NCI-H2107 treated with DMSO at 0.1 percent for 48 hours (cell line): ENCODE measurements around the gene FSCN2.

Experiments
- DNase-seq: peaks from one replicate; lab custom pipeline; 2025; ENCODE audit not compliant: unreplicated experiment; lab: John Stamatoyannopoulos, UW

FSCN2 gene

DNA sequence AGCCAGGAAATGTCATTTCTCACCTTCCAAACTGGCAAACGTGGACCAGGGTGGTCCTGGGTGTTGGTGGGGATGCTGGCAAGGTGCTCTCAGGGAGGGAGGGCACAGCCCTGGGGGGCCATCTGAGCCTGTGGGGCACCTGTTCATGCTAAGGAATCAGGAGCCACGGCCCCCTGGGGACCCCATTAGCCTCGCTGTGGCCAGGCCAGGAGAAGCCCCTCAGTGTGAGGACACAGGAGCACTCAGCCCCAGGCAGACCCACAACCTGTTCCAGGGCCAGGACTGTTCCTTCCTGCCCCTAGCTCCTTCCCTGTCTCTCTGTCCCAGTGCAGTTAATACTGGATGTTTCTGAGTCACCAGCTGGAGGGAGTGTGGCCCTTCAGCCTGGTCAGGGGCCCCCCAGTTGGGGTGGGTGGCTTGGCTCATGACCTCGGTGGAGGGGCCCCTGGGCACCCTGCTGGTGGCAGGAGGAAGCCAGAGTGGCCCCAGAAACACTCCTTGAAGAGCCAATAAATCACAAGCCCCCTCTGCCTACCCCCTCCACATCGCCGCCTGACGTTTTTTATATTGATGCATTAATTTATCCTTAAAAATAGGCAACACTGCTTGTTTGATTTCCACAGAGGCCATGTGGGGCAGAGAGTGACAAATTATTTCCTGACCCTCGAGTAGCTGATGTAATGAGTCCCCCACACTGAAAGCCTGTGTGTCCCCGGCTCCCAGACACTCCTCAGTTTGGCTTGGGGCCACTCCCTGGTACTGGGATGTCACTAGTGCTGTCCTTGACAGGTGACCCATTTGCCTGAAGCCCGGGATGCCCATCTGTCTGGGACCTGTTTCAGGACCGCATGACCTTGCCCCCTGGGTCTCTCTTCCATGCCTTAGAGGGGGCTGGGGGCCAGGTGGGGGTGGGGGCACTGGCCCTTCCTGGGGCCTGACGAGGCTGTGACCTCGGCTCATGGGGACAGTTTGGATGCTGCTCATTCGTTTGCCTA lies 37.9 kb upstream of the FSCN2 start:
- no peak for DNase-seq

DNA sequence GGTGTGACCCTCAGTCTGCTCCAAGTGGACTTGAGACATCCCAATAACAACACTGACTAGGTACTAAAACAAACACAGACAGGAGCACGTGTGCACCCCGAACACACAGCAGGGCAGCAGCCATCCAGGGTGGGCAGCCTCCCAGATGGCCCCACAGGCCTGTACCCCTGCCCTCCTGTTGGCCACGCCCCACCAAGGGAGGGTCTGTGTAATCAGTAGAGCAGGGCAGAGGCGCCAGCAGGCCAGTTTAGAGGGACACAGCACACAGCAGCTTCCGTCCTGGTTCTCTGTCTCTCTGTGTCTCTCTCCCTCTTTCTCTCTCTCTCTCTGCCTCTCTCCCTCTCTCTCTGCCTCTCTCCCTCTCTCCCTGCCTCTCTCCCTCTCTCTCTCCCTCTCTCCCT lies 37.0 kb upstream of the FSCN2 start:
- DNase-seq: no peak

DNA sequence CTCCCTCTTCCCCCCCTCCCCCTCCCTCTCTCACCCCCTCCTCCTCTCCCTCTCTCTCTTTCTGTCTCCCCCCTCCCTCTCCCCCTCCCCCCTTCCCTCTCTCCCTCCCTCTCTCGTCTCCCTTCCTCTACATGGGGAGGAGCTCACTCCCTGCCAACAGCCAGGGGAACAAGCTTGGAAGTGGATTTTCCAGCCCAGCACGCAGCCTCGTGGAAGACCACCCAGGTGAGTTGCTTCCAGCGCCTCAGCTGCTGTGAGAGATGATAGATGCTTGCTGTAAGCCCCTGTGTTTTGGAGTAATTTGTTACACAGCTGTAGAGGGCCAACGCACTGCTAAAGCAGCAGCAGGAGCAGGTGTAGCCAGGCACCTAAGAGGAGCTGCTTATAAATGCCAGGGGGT lies 36.4 kb upstream of the FSCN2 start:
- DNase-seq: no peak

DNA sequence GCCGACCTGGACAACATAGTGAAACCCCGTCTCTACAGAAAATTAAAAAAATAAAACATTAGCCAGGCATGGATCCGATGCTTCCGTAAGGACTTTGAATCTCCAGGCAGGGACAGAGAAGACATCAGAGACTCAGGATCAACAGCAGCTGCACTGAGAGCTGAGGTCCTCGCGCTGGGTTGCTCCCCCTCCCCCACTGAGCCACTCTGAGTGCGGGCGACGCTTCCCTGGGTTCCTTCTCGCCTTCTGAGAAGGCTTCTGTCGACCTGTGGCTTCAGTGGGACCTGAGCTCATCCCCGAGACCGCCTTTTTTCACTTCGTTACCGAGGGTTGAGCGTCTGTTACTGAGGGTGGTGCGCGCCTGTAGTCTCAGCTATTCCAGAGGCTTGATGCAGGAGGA lies 36.0 kb upstream of the FSCN2 start:
- DNase-seq: no peak

DNA sequence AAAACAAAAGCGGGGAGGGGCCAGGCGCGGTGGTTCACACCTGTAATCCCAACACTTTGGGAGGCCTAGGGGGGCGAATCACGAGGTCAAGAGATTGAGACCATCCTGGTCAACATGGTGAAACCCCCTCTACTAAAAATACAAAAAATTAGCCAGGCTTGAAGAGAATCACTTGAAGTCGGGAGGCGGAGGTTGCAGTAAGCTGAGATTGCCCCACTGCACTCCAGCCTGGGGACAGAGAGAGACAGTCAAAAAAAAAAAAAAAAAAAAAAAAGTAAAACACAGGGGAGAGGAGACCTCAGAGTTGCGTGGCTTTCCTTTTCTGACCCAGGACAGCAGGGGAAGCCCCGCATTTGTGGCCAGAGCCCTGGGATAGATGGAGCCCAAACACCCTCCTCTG lies 35.5 kb upstream of the FSCN2 start:
- no peak for DNase-seq

DNA sequence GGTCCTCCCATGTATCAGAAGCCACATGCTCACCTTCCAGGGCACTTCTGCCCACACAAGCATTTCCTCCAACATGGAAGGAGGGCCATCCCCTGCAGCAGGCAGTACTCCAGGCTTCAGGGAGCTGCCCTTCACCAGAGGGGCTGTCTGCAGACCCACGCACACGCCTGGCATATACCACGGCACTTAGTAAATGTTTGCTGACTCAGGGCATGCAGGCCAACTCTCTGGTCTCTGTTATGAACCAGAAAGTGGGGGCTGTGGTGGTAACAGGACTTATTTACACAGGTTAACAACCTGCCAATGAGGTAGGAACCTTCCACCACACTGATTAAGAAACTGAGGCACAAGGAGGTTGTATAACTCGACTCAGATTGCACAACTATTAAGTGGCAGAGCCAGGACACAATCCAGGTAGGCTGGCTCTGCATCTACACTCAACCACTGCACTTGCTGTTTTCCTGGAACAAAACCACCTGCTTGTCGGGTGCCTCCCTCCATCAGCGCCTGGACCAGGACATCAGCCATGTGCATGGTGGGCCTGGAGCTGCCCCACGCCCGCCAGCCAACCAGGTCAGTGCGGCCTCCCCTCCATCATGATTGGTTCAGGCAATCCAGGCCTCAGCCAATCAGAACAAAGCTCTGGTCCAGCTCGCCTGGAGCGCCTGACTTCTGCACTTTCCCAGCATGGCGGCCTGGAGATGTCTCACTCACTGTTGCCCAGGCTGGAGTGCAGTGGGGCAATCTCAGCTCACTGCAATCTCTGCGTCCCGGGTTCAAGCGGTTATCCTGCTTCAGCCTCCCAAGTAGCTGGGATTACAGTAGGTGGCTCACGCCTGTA lies 34.8 kb upstream of the FSCN2 start:
- no peak for DNase-seq

DNA sequence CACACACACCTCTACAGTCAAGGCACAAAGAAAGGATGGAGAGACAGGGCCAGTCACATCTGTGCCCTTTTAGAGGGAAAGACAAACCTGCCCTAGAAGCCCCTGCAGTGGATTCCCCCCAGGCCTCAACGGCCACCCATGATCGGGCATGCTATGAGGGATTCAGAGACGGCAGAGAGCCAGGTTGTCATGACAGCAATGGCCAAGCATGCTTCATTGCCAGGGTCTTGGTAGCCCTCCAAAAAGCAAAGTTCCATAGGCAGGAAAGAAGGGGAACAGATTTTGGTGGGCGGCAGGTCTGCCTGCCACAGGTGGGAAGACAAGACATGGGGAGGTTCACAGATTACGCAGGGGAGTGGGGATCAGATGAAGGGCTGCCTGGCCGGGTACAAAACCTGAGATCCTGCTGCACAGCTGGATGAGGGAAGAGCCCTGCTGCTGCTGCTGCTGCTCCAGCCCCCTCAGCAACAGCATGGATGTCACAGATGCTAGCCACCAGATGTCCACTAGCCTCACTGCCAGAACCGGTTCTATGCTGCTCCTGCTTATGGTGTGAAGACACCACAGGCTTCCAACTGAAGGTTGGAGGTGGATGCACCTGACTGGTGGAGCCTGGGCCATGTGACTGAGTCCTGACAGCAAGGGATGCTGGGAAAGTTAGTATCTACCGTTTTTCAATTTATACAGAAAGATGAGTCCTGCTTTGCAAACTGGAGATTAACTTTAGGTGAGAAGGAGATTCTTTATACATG lies 33.4 kb upstream of the FSCN2 start:
- no peak for DNase-seq

DNA sequence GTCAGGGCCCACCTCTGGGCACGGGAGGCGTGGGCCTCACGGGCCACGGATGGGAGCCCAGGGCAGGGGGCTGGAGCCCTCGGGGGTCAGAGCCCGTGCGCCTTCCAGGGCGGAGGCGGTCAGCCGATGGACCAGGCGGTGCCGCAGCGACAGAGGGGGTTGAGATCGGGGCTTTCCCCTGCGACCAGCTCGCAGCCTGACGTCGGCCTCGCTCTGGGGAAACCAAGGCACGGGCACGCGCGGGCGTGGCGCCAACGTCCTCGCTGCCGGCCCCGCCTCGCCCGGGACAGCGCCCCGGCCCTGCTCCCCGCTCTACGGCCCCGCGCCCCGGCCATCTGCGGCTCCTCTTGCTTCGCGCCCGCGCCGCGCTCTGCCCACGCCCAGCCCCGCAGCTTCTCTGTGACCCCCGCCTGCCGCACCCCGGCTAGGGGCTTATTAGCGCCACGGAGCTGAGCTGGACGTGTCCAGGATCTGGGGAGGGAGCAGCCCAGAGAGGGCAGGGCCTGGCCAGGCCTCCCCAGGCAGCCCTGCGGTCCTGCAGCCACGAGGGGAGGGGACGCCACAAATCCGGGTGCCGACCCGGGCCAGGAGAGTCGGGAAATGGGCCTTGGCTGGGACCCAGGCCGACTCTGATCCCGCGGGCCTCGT lies 29.1 kb upstream of the FSCN2 start:
- no peak for DNase-seq

DNA sequence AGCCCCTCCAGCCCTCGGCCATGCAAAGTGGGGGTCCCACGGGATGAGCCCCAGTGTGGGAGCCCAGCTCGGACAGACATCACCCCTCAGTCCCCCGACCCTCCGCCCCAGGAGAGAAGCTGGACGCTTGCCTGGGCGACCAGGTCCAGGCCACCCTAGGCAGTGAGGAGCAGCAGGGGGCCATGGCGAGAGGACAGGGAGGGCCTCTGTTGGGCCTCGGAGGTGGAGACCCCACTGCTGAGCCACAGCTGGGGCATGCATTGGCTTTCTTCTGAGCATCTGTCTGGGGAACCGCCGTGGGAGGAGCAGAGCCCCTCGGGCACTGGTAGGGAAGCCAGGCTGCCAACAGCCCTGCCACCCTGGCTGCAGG lies 28.6 kb upstream of the FSCN2 start:
- DNase-seq: no peak

DNA sequence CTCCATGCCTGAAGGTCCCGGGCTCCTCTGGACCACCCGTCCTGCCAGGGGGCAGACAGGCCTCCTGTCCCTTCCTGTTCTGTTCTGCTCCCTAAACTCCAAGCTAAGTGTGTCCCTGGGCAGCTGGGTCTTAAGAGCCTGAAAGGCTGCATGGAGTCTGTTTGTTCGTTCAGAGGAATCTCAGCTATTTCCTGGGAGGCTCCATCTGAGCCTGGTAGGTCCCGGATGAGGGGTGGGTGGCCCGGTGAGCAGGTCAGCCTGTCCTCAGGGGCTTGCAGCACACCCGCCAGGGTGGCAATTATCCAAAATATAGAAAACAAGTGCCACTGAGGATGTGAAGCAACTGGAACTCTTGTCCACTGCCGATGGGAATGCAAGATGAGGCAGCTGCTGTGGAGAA lies 28.1 kb upstream of the FSCN2 start:
- DNase-seq: no peak

DNA sequence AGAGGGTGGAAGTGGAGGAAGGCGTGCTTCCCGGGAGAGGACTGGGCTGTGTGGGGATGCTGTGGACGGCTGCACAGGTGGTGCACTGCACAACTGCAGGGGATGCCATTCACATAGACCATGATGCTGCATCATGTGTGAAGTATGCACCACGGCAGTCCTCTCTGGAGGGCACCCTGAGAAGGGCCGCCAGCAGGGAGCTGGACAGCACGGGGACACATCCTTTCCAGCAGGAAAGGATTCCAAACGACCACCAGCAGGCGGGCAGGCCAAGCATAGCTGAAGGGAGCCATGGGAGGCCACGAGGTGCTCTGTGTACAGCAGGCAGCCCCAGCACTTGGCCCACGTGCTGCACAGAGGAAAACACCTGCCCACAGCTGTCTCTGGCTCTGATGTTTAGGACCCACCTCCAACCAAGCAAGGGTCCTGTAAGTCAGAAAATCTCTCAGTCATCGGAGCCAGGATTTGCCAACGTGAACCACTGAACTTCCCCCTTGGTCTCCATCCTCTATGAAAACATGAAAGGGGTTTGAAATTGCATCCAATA lies 25.6 kb upstream of the FSCN2 start:
- DNase-seq: no peak

DNA sequence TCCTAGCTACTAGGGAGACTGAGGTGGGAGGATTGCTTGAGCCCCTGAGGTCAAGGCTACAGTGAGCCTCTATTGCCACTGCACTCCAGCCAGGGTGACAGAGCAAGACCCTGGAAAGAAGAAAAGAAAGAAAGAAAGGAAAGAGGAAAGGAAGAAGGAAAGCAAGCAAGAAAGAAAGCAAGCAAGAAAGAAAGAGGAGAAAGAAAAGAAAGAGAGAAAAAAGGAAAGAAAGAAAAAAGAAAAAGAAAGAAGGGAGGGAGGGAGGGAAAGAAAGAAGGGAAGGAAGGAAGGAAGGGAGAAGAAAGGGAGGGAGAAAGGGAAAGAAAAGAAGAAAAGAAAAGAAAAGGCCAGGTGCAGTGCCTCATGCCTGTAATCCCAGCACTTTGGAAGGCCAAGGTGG lies 24.6 kb upstream of the FSCN2 start:
- DNase-seq: no peak

DNA sequence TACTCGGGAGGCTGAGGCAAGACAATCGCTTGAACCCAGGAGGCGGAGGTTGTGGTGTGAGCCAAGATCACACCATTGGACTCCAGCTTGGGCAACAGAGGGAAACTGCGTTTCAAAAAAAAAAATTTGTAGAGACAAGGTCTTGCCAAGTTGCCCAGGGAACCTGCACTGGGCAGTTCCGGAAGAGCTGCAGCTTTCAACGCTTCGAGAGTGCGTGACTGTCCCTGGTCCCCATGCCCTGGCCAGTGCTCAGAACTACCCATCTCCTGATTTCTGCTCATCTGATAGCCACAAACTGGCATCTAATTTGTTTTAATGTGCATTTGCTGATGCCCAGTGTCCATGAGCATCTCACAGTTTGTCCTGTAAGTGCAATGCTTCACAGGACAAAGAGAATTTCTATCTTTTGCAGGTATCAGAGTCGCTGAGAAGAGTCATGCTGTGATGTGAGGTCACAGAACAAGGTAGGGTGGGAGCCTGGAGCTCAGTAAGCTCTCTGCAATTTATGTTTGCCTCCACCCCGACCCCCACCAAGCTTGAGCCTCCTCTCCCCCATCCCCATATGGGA lies 19.5 kb upstream of the FSCN2 start:
- no peak for DNase-seq

DNA sequence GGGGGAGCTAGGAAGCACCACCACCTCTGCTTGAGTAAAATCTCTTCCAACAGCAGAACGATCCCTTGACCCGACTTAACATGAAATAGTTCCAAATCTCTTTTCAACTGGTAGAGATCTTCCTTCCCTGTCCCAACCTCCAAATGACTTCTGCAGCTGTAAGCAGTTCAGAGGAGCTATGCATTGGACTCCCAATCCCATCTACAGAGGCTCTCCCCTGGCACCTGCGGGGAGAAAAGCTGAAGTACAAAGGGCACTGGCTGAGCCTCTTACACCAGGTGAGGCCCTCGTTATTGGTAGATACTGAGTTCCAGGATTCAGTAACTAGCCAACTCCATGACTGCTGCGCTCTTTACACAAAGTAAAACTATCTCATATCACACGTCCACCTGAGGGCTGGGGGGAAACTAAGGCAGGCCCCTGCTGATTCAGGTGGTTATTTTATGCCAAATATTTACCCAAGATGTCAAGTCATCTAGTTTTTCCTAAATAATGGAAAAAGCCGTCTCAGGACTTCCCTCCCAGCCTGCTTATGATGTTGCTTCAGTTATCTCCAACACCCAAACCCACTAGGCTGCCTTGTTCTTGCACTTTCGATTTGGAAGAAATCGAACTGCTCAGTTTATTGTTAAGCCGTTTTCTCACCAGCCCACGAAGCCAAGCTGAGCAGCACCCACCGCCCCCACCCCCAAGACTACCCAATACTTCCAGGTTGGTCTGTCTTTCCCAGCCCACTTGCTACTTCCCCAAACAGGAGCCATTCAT lies 18.8 kb upstream of the FSCN2 start:
- no peak for DNase-seq

DNA sequence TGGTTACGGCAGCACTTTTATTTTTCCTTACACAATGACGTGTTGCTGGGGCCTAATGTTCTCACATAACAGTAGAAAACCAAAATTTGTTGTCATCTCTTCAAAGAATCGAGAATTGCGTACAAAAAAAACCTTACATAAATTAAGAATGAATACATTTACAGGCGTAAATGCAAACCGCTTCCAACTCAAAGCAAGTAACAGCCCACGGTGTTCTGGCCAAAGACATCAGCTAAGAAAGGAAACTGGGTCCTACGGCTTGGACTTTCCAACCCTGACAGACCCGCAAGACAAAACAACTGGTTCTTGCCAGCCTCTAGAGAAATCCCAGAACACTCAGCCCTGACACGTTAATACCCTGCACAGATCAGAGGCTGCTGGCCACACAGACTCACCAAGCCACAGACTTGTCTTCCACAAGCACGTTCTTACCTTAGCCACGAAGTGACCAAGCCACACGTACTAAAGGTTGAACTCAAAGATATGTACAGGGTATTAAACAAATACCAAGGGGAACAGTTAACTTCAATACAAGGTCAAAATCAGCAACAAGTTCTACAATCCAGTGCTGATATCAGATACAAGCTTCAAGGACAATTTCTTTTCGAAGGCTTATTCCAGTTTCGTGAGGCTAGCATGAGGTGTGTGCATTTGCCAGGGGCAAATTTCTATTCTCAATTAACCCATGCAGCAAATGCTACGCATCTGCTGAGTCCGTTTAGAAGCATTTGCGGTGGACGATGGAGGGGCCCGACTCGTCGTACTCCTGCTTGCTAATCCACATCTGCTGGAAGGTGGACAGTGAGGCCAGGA lies 18.0 kb upstream of the FSCN2 start:
- no peak for DNase-seq

DNA sequence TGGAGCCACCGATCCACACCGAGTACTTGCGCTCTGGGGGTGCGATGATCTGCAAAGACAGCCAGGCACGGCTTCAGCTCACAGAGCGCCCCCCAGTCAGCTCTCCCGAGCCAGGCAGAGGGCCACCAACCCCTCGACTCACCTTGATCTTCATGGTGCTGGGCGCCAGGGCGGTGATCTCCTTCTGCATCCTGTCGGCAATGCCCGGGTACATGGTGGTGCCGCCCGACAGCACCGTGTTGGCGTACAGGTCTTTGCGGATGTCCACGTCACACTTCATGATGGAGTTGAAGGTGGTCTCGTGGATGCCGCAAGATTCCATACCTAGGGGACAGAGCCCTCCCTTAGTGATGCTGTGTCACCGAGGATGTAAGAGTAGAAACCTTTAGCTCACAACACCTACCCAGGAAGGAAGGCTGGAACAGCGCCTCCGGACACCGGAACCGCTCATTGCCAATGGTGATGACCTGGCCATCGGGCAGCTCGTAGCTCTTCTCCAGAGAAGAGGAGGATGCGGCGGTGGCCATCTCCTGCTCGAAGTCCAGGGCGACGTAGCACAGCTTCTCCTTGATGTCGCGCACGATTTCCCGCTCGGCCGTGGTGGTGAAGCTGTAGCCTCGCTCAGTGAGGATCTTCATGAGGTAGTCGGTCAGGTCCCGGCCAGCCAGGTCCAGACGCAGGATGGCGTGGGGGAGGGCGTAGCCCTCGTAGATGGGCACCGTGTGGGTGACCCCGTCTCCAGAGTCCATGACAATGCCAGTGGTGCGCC lies 17.2 kb upstream of the FSCN2 start:
- no peak for DNase-seq

DNA sequence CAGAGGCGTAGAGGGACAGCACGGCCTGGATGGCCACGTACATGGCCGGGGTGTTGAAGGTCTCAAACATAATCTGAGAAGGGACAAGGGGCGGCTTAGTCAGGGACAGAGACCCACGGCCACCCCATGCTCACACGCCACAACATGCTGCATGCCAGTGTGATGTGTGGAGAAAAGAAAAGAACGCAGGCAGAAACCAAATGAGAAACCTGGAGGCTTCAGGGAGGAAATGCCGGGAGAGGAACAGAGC lies 16.7 kb upstream of the FSCN2 start:
- DNase-seq: no peak

DNA sequence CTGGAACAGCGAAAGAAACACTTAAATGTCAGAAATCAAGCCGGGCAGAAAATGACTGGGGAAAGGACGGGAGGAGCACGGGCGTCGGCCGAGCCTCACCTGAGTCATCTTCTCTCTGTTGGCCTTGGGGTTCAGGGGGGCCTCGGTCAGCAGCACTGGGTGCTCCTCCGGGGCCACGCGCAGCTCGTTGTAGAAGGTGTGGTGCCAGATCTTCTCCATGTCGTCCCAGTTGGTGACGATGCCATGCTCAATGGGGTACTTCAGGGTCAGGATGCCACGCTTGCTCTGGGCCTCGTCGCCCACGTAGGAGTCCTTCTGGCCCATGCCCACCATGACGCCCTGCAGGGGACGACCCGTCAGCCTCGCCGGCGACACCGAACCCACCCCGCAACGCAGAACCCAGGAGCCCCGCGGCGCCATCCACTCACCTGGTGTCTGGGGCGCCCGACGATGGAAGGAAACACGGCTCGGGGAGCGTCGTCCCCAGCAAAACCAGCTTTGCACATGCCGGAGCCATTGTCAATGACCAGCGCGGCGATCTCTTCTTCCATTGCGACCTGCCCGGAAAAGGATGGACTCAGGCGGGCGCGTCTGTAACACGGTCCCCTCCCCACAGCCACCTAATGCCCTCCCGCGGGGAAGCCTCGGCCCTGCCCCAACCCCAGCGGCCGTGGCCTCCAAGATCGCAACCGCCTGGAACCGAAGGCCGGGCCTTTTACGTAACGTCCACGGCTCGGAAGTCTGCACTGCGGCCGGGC lies 16.2 kb upstream of the FSCN2 start:
- DNase-seq: no peak
